GM03348 (cell line): Measurements from ENCODE around the gene CYB5D1.

Experiments used
- DNase-seq: peaks from one replicate; pipeline ENCODE4 v3.0.0; 2012; ENCODE audit warnings: low spot score

Gene CYB5D1

DNA sequence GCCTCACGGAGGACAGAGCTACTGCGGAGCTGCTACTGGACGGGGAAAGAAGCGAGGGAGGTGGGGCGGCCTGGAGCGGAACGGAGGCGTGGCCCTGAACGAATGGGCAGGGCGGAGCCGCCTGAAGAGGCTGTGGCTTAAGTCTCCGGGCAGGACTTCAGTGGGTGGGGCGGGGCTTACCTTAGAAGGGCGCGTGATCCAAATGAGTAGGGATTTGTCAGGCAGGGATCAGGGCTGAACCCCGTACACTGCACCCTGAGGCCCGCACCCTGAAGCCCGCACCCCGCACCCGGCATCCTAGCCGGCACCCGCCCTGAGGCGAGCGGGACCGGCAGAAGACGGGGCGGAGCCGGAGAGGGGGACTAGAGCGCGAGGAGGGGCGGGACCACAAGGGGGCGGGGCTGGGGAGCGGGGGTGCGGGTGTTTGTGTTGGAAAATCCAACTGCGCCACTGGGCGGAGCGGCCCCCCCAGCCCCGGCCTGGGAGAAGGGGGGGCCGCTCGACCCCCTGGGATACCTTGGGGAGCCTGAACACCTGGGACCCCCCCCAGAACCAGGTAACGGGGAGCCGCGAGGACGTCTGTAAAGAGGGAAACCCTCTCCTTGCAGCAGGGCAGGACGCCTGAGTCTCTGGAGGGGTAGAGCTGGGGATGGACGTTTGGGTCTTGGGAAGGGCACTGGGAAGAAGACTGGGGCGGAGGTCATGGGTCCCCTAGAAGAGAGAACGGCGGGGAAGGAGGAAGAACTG, 23.8 kb upstream of the CYB5D1 start, which contains the start of gene KDM6B:
TSS of gene KDM6B (plus strand) at position 423 of the 747 bp plus-strand sequence. CDS start 11,338 bp downstream, outside the sequence.
- DNase-seq: peak; percentile 95

DNA sequence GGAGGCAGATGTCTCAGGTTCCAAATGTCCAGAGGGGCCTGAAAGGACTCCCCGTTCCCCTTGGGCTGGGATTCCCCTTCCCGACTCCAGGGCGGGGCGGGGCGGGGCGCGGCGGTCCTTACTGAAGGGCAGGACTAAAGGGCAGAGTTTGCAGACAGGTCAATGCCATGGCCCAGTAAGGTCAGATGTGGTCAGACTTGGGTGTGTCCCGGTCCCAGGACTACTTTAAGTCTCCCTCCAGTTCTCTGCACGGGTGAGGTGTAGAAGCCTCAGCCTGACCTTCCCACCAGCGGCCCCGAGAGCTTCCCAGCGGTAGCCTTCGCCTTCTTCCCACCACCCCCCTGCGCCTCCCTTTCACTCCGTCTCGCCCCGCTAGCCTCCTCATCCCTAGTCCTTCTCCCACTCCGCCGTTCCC, 23.3 kb upstream of the CYB5D1 start:
- peak; percentile 50 for DNase-seq

DNA sequence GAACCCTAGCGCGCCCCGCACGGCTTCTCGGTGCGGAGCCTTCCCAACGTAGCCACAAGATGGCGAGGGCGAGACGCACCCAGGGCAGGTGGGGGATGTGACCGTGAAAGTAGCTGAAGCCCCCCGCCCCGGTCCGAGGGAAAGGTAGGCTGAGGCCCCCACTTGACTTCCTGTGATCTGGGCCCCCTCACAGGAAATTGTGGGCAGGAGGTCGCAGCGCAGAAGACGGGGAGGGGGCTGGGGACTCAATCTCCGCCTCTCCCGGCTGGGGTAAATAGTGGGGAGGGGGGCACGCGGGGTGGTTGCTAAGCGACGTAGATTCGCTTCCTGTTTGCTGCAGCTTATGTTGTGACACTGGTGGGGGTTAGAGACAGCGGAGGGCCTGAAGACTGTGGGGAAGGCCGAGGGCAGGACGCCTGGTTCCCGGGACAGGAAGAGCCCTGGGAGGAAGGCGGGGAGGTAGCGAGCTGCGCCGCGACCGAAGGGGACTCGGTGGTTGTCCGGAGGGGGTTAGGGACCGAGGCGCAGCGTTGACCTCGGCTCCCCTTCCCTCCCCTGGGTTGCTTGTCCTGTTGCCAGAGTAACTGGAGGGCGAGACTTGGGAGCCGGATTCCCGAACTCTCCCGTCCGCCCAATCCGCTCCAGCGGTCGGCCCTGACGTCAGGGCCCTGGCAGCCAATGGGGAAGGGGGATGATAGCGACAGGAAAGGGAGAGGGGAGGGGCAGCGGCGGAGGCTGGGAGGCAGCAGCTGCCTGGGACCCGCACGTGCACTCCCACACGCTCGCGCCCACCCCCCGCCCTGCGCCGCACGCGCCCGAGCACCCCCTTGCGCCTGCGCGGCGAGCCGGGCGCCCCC, 22.6 kb upstream of the CYB5D1 start:
- DNase-seq: peak; percentile 97

DNA sequence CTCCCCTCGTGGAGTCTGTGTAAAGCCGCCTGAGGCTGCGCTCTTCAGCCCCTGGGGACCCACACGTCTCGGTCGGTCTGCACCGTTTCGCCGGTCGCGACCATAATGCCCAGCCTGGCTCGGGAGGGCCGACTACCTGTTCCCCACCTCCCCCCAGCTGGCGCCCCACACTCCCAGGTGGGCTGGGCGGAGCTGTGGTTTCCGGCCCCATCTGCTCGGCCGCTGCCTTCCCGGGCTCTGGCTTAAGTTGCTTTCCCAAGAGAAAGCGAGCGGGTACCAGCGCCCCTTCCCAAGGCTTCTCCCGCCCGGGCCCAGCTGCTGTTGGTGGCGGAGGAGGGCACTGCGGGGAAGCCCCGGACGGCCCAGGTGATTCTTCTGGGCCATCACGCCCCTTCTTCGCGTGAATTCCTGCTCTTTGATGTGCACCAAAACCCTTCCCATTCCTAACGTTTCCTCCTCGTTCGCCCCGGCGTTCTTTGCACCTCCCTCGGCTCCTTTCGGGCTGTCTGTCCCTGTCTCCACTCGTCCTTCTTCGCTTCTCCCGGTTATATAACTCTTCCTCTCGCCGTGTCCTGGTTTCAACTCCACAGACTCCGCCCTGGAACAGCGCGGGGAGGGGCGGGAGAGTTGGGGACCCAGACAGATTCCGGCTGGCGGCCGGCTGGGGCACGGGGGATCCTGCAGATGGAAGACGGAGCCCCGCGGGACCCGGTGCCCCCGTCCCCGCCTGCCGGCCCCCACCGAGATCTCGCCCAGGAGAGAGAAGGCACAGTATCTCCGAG, 21.8 kb upstream of the CYB5D1 start:
- peak; percentile 68 for DNase-seq

DNA sequence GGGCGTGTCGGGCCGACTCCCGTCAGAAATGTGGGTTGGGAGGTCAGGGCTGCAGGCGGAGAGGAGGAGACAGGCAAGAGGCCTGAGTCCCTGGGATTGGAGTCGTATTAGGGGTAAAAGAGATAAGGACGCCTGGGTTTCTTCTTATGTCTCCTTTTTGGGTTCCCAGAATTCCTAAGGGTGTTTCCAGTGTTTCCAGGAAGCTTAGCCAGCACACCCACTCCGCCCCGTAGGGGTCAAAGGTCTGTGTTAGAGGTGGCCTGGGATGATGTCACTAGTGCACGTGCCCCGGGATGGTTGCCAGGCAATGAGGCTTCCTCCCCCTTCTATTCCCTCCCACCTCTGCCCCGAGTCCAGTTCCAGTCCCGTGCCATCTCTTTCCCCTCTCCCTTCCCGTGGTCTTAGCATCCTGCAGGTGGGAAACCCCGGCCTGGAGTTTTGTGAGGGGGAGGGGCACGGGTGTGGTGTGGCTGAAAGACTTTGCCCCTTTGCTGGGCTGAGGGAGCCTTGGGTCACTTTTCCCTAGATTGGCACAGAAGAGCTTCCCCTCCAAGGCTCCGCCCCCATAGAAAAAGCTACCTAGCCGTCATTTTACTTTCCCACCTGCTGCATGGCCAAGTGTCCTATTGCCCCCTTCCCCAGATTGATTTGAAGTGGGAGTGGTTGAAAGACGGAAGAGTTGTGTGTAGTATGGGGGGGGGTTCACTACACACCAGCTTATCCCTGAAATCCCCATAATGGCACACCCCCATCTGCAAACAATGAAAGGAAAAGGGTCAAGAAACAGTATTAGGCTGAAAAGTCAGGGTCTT, 21.0 kb upstream of the CYB5D1 start:
- DNase-seq: peak; percentile 58

DNA sequence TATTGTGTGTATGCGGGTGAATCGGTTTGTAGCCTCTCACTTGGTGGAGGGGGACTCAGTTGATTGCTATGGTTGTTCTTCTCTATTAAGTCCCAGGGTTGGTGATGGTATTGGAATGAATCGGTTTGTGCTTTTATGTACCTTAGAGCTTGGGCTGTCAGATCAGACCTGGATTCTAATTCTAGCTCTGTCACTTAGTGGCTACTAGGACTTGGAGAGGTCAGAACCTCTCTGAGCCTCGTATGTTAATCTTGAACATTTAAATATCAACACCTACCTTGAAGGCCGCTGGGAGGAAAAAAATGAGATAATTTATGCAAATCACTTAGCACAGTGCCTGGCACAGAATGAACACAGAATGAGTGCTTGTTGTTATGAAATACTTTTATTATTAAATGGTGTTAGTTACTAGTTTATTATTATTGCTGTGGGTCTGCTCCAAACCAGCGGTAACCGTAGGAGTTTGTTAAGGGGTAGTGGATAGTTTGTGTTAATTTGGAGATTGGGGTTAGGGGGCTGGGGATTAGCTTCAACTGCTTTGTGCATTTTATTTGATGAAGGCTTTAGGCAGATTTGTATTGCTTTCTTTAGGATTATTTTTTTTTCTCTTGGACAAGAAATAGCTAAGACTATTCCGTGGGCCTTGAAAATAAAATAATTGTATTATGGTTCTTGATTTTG, 20.3 kb upstream of the CYB5D1 start:
- no peak for DNase-seq

DNA sequence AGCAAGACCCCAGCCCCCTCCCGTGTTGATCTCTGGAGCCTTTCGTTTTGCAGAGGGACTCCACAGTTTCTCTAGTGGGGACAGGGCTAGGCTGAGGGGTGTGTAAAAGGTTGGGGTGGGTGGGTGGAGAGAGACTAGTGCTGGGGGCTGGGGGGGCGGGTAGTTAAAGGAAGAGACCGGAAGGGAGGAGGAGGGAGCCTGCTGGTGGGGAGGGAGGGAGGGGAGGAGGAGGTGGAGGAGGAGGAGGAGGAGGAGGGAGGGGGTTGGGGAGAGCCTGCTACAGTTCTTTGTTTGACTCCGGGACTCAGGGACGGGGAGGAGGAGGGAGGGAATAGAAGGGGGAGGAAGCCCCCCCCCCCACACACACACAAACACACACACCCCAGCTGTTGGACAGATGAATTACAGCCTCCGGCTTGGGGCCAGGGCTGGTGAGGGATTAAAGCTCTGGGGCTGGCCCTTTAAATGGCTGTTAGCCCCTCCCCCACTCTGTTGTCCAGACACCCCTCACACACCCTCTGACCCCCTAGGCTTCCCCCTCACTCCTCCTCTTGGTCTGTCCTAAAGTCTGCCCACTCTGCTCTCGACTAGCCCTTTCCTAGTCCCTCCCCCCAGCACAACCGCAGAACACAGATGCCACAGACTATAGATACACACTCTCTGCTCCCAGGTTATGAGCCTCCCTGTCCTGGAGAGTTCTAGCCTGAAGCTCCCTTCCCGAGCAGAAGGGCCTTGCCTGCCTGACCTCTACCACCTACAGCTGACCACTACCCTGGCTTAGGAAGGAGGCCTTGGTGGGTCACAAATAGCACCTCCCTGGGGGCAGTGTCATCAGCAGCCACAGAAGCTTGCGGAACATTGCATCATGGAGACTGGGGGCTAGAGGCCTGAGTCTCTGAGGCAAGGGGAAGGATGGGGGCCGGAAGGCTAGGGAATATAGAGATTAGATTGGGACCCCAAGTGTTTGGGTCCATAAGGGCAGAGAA, 19.4 kb upstream of the CYB5D1 start:
- DNase-seq: peak; percentile 50

DNA sequence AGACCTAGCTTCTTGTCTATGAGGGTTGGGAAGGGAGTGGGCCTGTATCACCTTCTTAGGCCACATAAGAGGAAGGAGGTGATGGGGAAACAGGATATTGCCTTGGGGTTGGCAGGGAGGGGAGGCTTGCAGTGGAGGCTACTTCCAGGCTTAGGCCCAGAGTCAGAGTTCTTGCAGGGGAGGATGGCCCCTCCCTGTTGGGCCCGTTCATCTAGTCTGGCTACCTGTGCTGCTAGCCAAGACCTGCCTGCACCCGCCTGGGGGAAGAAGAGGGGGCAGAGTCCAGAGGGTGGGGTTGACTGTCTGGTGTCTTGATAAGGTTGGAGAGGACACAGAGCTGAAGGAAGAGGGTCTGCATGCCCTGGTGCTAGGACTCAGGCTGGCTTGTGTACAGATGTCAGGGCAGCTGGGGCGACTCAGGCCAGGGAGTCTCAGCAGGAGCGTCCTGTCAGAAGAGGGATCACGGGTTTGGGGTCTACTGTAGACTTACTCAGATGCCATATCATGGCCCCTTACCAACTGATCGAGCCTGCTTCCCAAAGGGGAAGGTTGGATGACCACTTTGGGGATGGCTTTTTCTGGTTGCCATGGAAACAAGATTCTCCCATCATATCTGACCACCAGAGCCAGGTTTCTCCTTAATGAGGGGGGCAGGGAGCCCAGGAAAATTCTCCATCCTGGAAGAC, 18.5 kb upstream of the CYB5D1 start:
- DNase-seq: no peak

DNA sequence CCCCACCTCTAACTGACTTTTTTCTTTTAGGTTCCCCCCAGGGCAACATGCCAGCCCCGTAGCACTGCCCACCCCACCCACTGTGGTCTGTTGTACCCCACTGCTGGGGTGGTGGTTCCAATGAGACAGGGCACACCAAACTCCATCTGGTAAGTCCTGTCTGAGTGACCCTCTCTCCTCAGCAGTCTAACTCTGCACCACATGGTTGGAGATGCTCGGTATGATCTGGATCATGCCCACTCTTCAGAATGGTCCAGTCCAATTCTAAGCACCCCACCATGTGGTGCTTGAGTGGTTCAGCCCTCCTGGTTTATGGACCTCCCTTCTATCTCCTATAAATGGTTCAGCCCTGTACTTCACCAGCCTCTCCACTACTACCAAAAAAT, 17.9 kb upstream of the CYB5D1 start:
- DNase-seq: no peak

DNA sequence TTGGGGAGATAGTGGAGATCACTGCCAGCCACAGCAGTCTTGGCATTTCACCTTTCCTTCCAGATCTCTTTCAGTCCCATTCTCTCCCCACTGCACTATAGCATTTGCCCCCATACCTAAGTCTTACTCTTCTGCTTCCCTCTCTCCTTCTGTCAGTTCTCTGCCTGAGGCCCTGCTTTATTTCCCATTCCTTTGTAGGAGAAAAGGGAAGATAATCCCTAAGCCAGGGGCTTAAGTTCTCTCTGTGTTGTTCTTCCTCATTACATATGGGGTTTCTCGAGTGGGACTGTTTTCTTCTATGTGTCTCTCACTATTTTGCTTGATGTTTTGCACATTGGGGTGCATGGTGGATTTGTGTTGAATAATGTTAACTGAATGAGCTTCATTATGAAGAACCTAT, 17.4 kb upstream of the CYB5D1 start:
- DNase-seq: no peak

DNA sequence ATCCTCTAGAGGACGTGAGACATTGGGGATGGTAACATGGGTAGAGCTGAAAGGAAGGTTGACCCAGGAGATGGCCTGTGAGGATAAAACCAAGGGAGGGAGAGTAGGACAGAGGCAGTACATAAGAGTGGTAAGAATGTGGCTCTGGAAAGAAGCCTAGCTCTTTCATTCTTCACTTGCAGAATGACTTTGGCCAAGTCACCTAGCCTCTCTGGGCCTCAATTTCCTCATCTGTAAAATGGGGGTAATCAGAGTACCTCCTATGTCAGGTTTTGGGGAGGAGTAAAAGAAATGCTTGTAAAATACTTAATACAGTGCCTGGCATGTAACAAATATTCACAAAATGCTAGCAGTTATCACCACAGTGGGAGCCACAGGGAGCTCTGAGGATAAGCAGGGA, 16.9 kb upstream of the CYB5D1 start:
- DNase-seq: no peak

DNA sequence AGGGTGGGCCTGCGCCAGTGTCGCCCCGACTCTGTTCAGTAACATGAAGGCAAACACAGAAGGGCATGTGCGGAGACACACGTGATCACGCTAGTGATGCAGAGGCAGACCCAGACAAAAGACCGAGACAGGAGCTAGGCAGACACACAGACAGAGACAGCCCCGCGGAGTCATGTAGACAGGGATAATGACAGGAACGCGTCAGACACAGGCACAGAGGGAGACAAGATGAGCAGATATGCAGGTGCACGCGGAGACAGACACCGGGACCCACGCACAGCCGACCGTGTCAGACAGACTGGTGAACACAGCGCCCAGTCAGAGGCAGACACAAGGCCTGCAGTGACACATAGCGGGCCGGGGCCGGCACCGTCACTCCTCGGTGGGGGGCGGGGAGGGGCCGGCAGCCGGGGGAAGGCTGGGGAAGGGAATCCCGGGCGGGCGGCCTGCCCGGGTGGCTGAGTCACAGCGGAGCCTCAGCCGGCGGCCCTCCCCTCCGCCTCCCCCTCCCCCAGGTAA, 16.3 kb upstream of the CYB5D1 start:
- DNase-seq: peak; percentile 94

DNA sequence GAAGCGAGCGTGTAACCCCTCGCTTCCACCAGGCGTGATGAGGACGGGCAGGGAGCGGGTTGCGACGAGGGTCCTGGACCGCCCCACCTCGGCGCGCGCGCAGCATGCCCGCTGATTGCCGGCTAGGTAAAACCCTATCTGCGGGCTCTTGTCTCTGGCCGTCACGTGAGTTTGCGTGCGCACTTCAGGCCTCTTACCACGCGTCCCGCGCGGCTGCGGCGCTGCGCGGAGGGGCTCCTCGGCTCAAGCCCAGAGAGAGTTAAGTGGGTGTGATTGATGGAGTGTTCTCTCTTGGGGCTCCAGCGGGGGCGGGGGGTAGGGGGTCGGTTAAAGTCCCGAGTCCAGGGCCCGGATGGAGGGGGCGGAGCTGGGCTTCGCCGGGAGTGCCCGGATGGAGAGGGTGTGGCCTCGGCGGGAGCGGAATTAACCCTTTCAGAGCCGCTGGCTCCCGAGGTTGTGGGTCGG, 15.9 kb upstream of the CYB5D1 start:
- DNase-seq: peak; percentile 92

DNA sequence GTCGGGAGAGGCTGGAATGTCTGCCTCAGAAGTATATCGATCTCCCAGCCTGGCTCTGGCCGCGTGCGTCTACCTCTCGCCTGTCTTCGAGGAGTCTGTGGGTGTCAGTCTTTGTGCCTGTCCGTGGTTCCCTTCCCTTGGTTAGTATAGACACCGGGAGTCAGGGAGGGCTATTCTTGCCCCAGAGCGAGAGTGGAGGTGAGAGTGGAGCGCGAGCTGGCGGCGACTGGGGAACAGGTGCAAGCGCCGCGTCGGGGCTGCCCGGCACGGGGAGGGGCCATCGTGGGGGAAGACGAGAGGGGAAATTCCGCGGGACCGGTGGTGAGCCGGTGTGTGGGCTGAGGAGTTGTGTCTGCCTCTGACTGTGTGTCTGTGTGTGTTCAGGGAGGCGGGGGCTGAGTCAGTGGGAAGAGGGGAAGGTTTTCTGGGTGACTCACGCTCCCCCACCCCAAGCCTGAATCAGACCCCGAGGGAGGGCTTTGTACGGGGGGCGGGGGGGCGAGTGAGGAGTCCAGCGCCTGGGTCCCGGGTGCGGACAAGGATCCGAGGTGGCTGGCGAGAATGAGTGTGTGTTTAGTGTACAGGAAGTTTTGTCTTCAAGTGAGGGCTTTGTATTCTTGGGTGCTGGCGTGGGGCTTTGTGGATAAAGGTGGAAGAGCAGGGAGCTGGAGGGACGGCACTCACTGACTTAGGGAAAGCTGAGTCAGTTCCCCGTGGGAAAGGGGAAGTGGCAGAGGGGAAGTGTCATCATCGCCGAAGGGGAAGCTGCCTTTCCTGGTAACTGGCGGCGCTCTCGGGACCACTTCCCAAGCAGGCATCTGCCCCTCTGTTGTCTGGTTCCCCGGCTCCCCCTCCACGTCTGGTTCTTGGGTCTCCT, 15.2 kb upstream of the CYB5D1 start:
- peak; percentile 72 for DNase-seq

DNA sequence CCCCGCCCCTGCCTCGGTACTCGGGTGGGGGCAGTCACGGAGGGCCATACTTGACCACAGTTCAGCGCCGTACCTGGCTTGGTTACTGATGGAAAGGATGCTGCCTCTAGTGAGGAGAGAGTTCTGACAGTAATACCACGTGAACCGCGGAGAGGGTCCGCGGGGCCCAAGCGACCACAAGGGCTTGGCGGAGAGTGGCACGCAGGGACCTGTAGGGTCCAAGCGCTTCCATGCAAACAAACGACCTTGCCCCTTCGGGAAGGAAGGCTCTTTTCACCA, 14.6 kb upstream of the CYB5D1 start:
- no peak for DNase-seq

DNA sequence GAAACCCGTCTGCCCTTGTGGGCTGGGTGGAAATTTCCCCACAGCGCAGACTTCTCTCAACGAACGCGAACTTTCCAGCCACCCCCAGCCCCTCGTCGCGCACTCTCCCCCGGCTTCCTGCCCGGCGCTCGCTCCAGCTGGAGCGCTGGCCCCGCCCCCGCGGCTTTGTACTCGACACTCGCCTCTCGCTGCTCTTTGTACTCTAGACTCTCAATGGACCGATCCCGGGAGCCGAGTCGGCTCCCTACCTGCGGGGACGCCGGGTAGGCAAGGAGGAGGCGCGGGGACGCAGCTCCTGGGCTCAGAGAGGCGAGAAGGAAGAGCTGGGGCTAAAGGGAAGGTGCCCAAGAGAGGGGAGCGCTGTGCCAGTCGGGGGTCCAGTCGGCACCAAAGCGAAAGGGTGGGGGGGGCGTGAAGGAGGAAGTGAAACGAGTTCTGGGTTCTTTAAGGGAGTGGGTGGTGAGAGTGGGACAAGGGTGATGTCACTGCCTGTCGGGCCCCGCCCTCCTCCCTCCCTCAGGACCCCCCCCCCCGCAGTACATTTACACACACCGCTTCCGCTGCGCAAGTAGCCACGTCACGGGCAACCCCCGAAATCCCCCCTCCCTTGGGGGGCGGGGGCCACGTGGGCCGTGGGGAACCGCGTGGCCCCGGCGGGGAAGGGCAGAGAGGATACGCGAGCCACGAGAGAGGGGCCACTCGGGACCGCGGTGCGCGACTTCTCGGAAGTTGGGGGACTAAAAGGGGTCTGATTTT, 14.1 kb upstream of the CYB5D1 start:
- DNase-seq: peak; percentile 84
